ENCODE data around the gene PHF21A.

Gene PHF21A

DNA sequence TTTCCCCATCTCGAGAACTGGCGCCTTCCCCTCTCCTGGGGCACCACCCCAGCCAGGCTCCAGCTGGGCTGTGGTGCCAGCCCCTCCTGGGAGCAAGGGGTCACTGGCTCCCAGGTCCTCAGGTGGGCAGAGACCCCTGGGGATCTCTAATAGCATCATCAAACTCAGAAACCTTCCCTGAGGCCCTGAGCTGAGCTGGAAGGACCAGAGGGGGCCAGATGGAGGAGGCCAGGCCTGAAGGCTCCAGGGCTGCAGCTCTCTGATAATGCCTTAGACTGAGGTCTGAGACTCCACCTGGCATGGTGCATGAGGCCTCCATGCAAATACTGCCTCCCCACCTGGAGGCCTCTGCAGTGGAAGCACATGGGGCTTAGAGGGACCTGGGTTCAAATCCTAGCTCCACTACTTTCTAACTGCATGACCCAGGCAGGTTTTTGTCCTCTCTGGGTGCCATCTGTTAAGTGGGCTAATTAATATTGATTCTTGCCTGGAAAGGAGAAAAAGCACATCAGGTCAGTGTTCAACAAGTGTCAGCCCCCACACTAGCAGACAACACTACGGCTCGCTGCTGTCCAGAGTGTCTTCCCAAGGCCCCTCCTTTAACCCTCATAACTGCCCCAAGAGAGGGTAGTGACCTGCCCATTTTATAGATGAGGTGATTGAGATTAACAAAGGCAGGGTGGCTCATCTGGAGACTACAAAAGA is 234.3 kb downstream of the PHF21A start:
- no peak for DNase-seq (ENCODE audit: low read depth in 4 of 4, low spot score in 1 of 4)

DNA sequence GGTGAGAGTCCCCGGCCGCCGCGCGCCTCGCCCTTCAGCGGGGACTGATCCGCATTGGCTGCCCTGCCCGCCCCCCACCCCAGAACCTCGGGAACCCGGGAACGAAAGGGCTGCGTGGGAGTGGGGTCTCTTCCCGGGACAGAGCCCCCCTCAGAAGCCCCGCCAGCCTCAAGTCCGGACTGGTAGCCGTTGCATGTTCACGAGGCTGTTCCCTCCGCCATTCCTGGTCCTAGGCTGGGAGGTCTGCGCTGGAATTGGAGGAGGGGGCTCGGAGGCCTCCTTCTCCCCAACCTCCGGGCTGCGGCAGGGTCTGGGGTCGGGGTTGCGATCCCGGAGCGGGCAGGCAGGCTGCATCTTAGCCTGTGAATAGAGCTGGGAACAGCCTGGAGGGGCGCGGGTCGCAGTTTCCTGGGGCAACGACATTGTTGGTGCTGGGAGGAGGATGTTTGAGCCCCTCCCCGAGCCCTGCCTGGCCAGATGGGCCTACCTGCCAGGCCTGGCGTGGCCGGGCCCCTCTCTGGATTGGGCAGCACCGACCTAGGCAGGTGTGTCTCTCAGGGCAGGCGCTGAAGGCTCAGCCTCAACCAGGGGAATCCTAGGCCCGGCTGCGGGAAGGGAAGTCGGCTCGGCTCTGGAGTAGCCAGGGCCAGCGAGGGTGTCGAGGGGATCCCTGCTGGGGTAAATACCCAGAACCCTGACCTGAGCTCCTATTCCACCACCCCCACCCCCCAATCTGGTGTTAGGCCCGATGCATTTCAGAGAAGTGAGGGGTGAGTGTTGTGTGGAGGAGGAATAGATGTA is 235.1 kb downstream of the PHF21A start:
- no peak for DNase-seq (ENCODE audit: low read depth in 4 of 4, low spot score in 1 of 4)

DNA sequence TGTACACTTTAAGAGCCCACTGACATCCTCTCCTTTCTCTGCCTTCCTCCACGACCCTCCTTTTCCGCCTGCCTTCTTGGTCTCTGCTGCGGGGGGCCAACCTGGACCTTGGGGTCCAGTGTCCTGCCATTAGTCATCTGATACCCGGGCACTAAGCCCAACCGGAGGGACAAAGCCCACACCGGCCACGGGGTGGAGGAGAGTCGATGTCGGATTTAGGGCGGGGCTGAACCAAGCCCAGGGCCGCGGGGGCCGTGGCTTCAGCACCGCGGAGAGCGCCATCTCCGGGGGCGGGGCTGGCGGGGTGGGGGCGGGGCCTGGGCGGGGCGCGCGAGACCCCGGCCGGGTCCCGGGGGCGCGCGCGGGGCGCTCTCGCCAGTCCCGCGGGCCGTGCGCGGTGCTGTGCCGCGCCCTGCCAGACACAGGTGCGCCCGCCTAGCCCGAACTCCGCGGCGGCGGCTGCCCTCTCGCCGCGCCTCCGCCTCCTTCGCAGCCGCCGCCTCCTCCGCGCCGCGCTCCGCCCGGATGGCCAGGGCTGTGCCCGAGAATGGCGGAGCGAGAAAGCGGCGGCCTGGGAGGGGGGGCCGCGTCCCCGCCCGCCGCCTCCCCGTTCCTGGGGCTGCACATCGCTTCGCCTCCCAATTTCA is 235.9 kb downstream of the PHF21A start, which contains the start of gene MAPK8IP1:
MAPK8IP1 (plus strand) TSS at position 378 of the 647 bp plus-strand sequence; CDS start at position 548, 170 bp downstream.
- peak in 3 of 4 experiments; percentile 29 to 34 (median 33) for DNase-seq (ENCODE audit: low read depth in 4 of 4, low spot score in 1 of 4)

DNA sequence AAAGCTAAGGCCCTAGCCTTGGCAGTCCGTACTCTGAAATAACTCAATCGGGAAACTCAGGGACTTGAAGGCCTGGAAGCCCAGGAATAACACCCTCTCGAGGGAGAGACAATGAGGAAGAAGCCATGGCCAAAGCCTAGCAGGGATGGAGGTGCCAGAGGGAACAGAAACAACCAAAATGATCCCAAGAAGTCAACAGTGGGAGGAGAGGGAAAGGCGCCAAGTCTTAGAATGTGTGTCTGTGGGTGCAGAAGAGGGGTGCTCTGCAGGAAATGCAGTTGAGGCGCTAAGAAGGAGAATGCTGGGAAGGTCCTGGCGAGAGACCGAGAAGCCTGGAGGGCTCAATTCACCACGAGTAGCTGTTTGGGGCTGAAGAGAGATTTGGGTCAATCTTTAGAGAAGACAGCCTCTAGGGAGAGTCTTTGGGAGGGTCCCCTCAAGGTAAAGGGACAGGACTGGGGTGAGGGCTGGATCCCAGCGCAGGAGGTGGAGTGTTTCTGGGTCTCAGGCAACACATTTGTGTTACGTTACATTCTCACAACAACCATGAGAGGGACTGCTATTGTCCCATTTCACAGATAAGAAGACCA is 236.6 kb downstream of the PHF21A start:
- DNase-seq (ENCODE audit: low read depth in 4 of 4, low spot score in 1 of 4), result no peak

All from stimulated activated CD4-positive, alpha-beta T cell treated with anti-CD3 and anti-CD28 coated beads, Interleukin-1b, Interleukin-23, amount 100 ng/mL, for 24 hours (primary cell).